Measurements from ENCODE around the gene DLGAP1.

The DLGAP1 gene

DNA sequence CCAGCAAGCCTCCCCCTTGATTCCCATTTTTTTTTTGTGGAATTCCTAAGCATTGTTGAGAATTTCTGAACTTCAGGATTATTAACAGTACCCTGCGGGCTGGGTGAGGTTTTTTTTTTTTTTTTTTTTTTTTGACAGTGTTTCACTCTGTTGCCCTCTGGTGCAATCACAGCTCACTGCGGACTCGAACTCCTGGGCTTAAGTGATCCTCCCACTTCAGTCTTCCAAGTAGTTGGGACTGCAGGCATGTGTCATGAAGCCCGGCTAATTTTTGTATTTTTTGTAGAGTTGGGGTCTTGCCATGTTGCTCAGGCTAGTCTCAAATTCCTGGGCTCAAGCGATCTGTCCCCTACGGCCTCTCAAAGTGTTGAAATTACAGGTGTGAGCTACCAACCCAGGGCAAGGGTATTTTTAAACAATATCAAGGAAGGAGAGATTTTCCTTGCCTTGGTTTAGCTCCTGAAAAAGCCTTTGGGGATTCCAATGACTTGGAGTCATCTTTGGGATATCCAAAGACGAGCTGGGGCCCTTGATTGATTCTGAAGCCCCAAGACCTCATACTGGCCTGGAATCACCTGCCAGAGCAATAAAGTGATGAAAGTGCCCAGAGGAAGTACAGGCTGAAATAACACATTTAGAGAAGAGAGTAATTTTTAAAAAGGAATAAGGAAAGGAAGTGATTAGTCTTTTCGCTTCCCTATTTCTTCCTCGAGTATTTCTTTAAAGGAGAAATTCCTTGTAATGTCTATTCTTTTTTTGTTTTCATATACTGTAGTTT, 764.9 kb downstream of the DLGAP1 start:
- DNase-seq (ENCODE audit: low spot score), result no peak

DNA sequence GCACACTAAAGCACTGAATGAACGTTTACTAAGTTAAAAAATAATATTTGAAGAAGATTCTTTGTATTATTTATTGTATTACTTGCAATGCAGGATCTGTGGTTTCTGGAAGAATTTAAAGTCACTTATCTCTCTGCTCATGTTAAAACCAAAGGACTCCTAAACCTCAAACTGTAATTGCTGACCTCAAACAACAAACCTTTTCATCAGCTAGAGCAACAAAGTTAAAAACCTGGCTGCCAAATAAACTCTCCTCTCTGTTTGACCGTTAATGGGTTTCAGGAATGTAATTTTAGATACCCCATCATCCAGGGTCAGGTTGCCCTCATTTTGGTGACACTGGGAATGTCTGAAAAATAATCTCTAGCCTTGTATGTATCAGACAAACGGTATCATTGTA, 766.0 kb downstream of the DLGAP1 start:
- DNase-seq (ENCODE audit: low spot score), result no peak

DNA sequence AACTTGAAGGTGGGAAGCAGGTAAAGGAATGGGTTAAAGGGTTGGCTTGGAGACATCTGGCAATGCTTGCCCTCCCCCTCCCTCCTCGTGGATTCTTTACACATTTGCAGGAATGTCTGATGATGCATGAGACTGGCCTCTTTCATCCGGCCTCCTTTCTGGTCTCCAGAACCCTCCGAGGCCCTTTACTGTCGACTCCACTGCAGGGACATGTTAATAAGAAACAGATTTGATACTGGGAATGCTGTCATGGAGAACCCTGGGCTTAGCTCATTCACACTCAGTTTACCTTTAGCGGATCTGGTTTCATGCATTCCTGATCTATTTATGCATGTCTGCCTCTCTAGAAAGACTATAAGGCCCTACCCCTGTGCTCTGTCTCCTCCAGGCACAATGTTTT, 766.4 kb downstream of the DLGAP1 start:
- DNase-seq (ENCODE audit: low spot score), result no peak

DNA sequence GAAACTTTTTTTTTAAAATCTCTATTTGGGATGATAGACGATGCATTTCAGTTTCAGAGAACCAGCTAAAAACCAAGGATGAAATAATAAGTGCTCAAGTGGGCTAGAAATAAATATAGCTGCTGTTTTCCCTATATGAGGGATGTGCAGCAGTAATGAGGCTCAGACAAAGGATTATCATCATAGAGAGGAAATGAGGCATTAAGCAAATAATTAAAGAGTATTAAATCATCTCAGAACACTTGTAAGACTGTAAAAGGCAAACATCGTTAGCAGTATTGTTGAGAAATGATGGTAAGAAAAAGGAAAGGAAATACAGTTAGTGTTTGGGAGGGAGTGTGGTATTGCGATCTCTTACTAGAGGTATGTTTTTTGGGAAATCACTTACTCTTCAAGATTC, 771.6 kb downstream of the DLGAP1 start:
- DNase-seq (ENCODE audit: low spot score), result no peak

DNA sequence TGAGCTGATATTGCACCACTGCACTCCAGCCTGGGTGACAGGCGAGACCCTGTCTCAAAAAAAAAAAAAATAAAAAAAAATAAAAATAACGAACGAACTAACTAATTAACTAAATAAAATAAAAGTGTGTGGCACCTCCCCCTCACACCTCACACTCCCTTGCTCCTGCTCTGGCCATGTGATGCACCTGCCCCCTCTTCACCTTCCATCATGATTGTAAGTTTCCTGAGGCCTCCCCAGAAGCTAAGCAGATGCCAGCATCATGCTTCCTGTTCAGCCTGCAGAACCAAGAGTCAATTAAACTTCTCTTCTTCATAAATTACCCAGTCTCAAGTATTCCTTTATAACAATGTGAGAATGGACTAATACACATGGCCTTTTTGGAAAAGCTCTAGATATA, 773.0 kb downstream of the DLGAP1 start:
- no peak for DNase-seq (ENCODE audit: low spot score)

DNA sequence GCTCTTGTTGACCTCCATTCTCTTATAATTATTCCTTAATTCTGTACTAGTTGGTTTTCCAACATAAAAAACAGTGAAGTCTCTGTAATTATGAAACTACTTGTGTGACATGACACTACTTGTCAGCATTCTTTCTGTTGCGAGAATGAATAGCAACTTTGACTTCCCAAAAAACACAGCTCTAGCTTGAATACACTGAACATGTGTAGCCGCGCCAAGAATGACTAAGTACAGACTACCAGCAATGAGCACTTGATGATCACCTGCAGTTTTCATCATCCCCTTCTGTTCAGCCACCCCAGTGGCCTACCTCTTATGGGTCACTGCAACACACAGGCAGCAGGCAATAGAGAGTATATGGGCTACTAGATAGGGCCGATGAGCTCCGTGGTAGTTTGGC, 775.9 kb downstream of the DLGAP1 start:
- no peak for DNase-seq (ENCODE audit: low spot score)

DNA sequence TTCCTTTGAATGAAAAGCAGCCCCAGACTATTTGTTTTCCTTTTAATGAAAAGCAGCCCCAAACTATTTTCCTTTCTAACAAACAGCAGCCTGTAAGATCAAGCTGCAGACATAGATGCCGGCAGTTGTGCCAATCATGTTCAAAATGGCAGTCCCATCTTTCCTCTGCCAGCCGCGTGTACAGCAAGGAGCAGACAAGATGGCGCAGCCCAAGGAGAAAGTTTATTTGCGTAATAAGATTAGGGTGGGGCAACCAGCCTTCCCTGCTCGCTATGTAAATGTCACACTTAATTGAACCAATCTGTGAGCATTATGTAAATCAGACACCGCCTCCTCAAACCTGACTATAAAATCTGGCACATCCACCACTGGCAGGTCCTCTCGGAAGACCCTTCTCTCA, 779.1 kb downstream of the DLGAP1 start:
- no peak for DNase-seq (ENCODE audit: low spot score)

DNA sequence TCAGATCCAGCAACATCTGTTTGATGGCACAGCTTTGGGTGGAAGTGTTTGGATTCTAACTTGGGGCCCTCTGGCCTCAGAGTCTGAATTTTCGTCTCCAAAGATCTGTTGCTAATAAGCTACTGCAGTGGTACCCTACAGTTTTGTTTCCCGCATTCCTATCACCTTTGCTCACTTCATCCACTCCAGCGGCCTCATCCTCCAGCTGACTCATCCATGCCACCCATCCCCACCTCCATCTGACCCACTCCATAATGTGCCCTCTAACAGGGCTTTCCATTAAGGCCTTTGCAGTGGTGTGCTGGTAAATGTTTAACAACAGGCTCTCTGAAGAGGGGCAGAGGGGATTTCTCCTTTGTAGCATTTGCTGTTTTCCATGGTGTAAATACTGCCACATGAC, 779.7 kb downstream of the DLGAP1 start:
- no peak for DNase-seq (ENCODE audit: low spot score)

DNA sequence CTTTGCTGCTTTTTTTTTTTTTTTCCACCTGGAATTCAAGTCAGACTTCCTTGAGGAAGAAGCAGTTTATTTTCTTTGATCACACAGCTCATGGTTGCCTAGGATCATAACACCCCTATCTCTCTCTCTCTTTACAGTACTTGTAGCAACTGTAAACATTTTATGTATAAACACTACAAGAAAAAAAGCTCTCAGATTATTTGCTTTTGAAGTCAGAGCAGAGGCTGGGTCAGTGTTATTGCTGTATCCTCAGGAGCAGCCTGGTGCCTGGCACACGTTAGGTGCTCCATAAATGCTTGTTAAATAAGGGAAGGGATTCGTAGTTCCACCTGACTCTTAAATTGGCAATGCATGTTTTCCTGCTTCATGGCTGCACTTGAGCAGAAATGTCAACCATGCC, 783.9 kb downstream of the DLGAP1 start:
- no peak for DNase-seq (ENCODE audit: low spot score)

DNA sequence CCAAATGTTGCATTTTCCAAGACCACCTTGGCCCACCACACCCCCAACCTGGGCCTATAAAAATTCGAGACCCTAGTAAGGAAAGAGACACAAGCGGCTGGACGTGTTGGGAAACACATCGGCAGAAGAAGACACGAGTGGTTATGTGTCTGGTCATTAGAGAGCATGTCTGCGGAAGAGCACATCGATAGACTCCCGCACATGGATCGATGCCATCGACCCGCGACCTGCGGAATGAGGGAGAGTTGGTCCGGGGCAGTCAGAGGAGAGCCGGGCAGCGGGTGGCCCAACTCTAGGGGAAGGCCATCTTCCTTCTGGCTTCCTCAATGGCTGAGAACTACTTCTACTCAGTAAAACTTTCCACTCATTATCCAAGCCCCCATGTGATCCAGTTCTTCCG, 785.7 kb downstream of the DLGAP1 start:
- no peak for DNase-seq (ENCODE audit: low spot score)

DNA sequence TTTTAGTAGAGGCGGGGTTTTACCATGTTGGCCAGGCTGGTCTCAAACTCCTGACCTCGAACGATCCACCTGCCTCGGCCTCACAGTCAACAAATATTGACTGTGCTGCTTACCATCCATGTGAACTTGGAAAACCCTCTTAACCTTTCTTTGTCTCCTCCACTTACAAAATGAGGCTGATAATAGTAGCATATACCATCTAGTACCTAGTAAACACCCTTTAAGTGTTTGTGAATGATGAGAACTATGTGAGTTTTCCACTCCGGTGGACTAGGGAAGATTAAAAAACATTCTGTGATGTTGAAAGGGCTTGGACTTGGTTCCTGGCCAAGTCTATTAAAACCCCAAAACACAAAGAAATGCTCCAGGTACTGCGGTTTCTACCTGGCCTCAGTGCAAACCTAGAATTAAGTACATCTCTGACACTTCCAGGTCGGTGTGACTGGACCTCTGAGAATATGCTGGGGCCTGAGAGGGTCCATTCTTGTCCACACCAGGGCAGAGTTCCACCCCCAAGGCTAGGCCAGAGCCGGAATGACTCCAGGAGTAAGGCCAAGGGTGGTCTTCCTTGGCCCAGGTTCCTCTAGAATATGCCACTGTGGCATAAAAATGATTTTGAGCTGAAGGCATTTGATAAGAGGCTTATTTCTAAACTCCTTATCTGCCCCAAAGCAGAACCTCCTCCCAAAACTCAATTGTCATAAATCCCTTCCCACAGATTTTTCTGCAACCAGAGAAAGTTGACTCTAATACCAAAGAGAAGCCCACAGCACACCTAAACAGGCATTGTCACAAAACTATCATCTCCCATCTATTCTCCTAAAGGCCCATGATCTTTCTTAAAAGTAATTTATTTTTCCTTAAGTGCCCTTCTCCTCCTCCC, 787.6 kb downstream of the DLGAP1 start:
- no peak for DNase-seq (ENCODE audit: low spot score)

DNA sequence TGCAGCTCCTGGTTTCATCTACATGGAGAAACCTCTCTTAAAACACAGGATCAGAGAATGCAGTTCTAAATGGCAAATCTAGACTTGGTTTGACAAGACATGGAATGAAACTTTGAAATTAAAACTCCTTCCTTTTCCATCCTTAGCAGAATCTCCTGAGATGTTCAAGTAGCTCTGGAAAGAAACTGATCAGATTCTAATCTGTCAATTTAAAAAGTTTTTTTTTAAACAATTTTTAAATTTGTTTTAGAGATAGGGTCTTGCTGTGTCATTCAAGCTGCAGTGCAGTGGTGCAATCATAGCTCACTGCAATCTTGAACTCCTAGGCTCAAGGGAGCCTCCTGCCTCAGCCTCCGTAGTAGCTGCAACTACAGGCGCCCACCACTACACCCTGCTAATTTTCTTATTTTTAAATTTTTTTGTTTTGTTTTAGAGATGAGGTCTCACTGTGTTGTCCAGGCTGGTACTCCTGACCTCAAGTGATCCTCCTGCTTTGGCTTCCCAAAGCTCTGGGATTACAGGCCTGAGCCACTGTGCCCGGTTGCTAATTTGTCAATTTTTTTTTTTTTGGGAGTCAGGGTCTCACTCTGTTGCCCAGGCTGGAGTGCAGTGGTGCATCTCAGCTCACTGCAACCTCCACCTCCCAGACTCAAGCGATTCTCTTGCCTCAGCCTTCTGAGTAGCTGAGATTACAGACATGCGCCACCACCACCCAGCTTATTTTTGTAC, 788.4 kb downstream of the DLGAP1 start:
- DNase-seq (ENCODE audit: low spot score), result no peak

DNA sequence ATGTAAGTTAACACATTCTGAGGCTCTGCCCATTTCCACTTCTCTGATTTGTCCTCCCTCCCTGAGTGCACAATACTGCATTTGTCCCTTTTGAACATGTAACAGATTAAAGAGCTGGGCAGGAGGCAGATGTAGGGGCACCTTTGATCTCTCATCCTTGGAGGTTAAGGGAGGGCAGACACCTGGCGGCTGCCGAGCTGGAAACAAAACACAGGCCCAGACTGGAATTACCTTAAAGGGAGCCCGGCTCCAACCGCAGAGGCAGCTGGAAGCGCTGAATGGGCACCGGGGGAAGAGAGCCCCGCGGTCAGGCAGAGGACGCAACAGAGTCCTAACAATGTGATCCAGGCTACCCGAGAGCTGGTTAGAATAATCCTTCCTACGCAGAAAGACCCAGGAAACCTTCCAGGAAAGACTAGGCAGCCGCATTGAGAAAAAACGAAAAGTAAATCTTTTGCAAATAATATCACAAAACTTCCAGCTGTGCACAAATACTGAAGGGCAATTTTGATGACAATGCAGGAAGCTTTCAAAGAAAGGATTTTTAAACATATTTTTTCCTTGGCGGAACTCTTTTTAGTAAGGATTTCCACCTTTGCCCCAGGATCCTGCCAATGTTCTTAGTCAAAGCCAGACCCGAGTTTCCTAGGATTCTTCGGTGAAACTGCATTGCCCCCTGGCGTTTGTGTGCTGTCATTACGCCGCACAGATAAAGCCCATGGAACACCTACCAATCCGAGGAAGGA, 789.2 kb downstream of the DLGAP1 start:
- DNase-seq (ENCODE audit: low spot score), result peak; percentile 69

DNA sequence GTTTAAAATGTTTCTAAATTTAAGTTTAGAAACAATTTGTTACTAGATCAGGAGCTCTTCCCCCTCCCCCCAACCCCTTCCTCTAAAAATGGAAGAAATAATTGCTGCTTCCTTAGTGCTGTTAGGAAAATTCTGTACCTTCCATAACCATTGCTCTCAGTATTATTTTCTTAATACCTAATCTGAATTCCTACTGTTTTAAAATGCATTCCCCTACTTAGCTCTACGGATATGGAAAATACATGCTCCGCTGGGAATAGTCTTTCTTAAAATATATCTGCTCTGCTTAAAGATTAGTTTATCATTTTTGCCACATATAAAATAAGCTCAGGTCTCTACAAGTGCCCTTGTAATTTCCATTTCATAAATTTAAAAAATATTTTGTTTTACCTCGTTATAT, 789.9 kb downstream of the DLGAP1 start:
- DNase-seq (ENCODE audit: low spot score), result no peak

DNA sequence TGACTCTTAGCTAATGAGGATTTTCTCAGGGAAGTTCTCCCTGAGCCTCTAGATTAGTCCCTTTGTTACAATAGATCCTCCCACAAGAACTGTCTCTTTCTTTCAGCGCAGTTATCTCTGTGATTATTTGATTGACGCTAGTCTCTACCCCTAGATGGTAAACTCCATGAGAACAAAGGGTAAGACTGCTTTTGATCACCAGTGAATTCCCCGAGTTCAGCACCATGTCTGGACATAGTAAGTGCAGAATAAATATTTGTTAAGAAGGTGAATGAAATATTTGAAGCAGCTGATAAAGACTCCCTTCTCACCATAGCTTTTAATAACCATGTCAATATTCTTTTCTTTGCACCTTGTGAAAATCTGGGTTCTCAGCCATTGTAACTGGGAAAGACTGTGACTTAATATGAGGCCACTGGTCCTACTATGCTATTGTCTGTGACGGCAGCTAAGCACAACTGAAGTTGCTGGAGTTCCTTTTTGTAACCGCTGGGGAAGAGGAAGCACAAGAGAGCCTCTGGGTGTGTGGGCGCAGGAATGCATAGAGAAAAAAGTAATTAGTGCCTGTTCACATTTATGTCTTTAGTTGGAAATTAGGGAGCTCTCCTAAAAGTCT, 790.4 kb downstream of the DLGAP1 start:
- no peak for DNase-seq (ENCODE audit: low spot score)

DNA sequence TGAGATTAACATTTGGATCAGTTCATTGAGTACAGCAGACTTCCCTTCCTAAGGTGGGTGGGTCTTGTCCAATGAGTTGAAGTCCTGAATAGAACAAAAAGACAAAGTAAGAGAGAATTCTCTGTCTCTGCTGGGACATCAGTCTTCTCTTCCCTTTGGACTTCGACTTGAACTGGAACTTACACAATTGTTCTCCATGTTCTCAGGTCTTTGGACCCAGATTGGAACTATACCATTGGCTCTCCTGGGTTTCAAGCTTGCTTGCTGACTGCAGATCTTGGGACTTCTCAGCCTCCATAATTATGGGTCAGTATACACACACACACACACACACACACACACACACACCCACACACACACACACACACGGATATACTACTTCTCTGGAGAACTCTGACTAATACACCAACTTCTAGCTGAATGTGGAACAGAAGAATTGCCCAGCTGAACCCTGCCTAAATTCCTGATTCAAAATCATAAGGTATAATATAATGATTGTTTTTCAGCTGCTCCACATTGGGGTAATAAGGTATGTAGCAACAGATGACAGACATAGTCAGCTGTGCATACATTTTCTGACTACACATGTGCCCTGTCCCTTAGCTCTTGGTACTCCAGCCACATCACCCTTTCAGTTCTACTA, 791.1 kb downstream of the DLGAP1 start:
- no peak for DNase-seq (ENCODE audit: low spot score)

DNA sequence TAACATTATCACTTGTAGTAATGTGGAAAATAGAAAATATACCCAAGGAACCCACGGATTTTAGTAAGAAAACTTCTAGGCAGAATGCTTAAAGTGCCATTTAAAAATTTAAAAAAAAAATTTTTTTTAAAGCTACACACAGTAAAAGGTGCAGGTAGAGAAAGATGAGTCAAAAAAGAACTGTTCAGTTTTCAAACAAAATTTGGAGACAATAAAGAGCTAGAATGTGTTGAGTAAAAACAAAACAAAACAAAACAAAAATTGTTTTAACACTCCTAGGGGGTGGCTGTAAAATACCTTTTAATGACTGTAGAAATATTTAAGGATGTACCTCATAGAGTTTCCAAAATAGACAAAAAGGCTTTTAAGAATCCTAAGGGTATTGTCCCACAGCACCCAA, 793.1 kb downstream of the DLGAP1 start:
- DNase-seq (ENCODE audit: low spot score), result no peak

DNA sequence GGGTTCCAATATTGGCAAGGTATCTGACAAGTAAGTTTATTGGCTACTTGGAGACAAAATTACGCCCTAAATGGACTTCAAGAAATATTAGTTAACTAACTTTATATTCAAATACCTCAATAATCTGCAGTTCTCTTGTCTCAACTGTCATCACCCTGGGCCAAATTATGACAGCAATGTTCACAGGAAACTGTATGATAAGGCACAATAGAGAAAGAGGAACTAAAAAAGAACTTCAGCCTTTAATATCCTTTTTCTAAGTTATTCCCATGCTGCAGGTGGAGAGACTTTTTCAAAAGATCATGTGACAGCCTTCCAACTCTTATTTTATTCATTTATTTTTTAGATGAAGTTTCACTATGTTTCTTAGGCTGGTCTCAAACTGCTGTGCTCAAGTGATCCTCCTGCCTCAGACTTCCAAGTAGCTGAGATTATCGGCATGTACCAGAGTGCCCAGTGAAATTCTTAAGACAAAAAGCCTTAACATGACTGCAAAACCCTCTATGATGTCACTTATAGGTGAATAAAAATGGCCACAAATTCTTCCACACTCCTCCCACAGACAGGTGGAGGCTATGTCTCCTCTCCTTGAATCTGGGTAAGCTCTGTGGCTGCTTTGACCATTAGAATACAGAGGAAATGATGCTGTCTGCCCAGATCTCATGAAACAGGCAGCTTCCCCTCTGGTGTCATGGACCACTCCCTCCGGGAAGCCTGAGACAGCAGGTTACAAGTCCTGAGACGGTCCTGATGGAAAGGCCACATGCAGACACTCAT, 794.2 kb downstream of the DLGAP1 start:
- DNase-seq (ENCODE audit: low spot score), result no peak

DNA sequence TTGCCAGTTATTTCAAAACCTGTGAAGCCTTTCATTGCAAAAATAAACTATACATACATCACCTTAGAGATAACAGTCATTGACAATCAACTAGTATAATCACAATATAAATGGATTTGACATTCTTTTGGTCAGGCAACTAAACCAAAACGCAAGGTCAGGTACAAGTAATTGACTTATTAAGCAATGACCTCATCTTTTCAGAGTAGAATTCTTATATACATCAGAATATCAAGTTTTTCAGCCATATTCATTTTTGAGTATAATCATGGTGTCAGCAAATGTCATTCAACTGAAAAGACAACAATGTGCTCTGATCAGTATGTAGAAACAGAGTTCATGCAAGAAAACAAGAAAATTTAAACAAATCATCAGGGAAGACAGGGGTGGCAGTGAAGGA, 796.6 kb downstream of the DLGAP1 start:
- no peak for DNase-seq (ENCODE audit: low spot score)

All from germinal center (tissue), 1 donor.